Right lobe of liver (tissue), 6 donors: Measurements from ENCODE around the gene NPAS2. TPM values are rescaled to one million over a fixed set of nuclear protein-coding genes. Genes with fewer than 3 reads are reported as not detected.

Source experiments
- ATAC-seq, 4 donors: fragments of 200-7000 bp; cut with Tn5 transposase; one replicate each; pipeline ENCODE4 v1.9.1; 2020; ENCODE audit warnings: mild to moderate bottlenecking in 4 of 4, moderate library complexity in 4 of 4
- DNase-seq, 3 donors: peaks; one replicate each; pipeline ENCODE4 v3.0.0-alpha.2; 2020
- H3K27ac ChIP-seq, 3 donors: fragments of 200-600 bp; one replicate each; pipeline ENCODE4 v1.8.0; 2022
- H3K27me3 ChIP-seq, 2 donors: fragments of 200-600 bp; one replicate each; pipeline ENCODE4 v1.8.0; 2022
- H3K36me3 ChIP-seq, 4 donors: fragments of 200-600 bp; sonication (generic) in 1 of 4; one replicate each; pipeline versions ENCODE4 v1.5.1 to v1.8.0; 2017 to 2022; ENCODE audit warnings: control low read depth in 1 of 4
- H3K4me1 ChIP-seq, 4 donors: fragments of 200-600 bp; sonication (generic) in 1 of 4; one replicate each; pipeline versions ENCODE4 v1.5.1 to v1.8.0; 2017 to 2022; ENCODE audit warnings: control low read depth in 1 of 4
- H3K4me3 ChIP-seq, 3 donors: fragments of 200-600 bp; one replicate each; pipeline ENCODE4 v1.8.0; 2022
- H3K9me3 ChIP-seq, 4 donors: fragments of 200-600 bp; sonication (generic) in 1 of 4; one replicate each; pipeline versions ENCODE4 v1.5.1 to v1.8.0; 2017 to 2022; ENCODE audit warnings: control low read depth in 1 of 4
- CTCF ChIP-seq, 4 donors: fragments of 200-600 bp in 3 of 4; fragments of 450-650 bp in 1 of 4; IDR thresholded peaks; one replicate each; pipeline versions ENCODE4 v1.5.1 to v1.8.0; 2016 to 2022; ENCODE audit warnings: antibody characterized with exemption in 4 of 4, mild to moderate bottlenecking in 2 of 4
- POLR2A ChIP-seq: fragments of 450-650 bp; IDR thresholded peaks from one replicate; pipeline ENCODE4 v1.6.1; 2017; ENCODE audit warnings: antibody characterized with exemption, mild to moderate bottlenecking
- WGBS: methylation state at CpG from one replicate; pipeline ENCODE4 v1.1.6; 2018; ENCODE audit warnings: low coverage, low lambda C conversion rate; ENCODE audit not compliant: insufficient coverage; ENCODE audit errors: missing lambda C conversion rate; 5-methylcytosine and 5-hydroxymethylcytosine counted together
- intact Hi-C, 2 donors: fragments of 100-400 bp; cut with DNase I; formaldehyde crosslinking; loops; one replicate each; pipeline versions ENCODE4 v1.11.2 to v1.14.1; 2022
- total RNA-seq, 6 experiments: library from RNA; depleted of rRNA in 2 of 6; stranded (reverse); fragments of >200 nt in 2 of 6; fragmentation: NEBNext Ultra II Directional in 3 of 6; extraction: Animal tissue kit (Norgen Biotek cat#: 25700) in 3 of 6; gene quantifications; one replicate each; pipeline versions ENCODE4 v1.1.0 to v1.2.4, GENCODE V29; 2016 to 2023
- donor health status: DM: no; HTN: yes; CAD: no.
- donor health status: DM: no; HTN: no; CAD: no.
- donor health status: DM: no; HTN: no; CAD: no.
- donor health status: DM: no; HTN: yes; CAD: no.
- donor health status: DM: no; HTN: yes; CAD: no.

The NPAS2 gene
- total RNA-seq, 6 experiments from 2014 or later: 8.8 to 33.3 (median 24.5) TPM

DNA sequence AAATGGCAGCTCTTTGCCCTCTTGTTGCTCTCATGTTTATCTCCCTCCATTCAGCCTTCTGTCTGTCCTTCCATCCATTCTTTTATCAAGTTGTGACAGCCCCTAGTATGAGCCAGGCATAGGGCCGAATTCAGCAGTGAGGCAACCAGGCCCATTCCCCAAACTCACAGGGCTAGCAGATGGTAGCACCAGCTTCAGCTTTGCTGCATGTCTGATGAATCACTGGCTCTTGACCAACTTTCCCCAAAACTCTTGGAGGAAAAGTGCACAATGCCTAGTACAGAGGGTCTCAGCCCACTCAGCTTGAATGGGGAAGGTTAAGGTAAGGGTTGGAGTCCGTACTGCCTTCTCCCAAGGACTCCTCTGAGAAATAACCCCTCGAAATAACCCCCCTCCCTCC is 35.7 kb downstream of the NPAS2 start:
- TF ChIP-seq POLR2A: no peak
- TF ChIP-seq CTCF (IDR thresholded peaks at IDR 0.05): no peak
- Histone ChIP-seq H3K9me3 (no peaks in the 10 kb centered on the region), H3K27me3 (no peaks in the 10 kb centered on the region), H3K36me3 (no peaks in the 10 kb centered on the region), H3K27ac (no peak overlapping the region), H3K4me1 (peaks cover 0 to 4% (median 0%) of the 10 kb centered on the region in 4 donors), H3K4me3 (no peak overlapping the region)
- no peak for DNase-seq
- no peak for ATAC-seq
- WGBS: 81% methylated on average over 3 of the region's 3 CpGs
- intact Hi-C loops: no loop called here

DNA sequence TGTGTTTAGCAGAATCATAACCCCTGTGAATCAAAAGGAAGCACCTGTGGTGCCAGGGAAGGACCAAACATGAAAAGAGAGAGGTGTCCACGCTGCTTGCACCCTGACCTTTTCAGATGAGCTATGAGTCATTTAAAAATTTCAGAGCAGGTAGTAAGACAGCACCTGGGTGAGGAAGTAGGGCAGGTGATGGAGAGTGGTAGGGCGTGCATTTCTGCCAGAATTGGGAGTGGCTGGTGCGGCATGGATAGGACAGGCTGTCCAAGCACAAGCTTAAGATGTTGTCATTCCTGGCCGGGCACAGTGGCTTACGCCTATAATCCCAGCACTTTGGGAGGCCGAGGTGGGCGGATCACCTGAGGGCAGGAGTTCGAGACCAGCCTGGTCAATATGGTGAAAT is 36.8 kb downstream of the NPAS2 start:
- 68% methylated on average over 4 of the region's 8 CpGs for WGBS
- Histone ChIP-seq H3K4me3 (no peak overlapping the region), H3K27ac (no peak overlapping the region), H3K27me3 (no peaks in the 10 kb centered on the region), H3K9me3 (no peaks in the 10 kb centered on the region), H3K4me1 (peaks cover 0 to 11% (median 2%) of the 10 kb centered on the region in 4 donors), H3K36me3 (no peaks in the 10 kb centered on the region)
- intact Hi-C loops: no loop called here
- no peak for TF ChIP-seq CTCF (IDR thresholded peaks at IDR 0.05)
- no peak for TF ChIP-seq POLR2A
- ATAC-seq: no peak
- DNase-seq: no peak

GRCh38 chr2:100857341-100857740 is 37.4 kb downstream of the NPAS2 start:
- DNase-seq (no peak), ATAC-seq (no peak)
- Histone ChIP-seq H3K27me3 (no peaks in the 10 kb centered on the region), H3K4me1 (peaks cover 0 to 18% (median 5%) of the 10 kb centered on the region in 4 donors), H3K27ac (no peak overlapping the region), H3K9me3 (no peaks in the 10 kb centered on the region), H3K36me3 (no peaks in the 10 kb centered on the region), H3K4me3 (no peak overlapping the region)
- TF ChIP-seq CTCF (IDR thresholded peaks at IDR 0.05) (no peak), POLR2A (no peak)
- WGBS: 60% methylated on average over 6 of the region's 6 CpGs
- intact Hi-C loops: no loop called here

- H3K4me1 ChIP-seq: peaks cover 0 to 20% (median 5%) of the 10 kb centered on the region in 4 donors
- no peak for ATAC-seq
- no peak overlapping the region for H3K27ac ChIP-seq
- no peak for DNase-seq
- no peaks in the 10 kb centered on the region for H3K9me3 ChIP-seq
- no peak overlapping the region for H3K4me3 ChIP-seq
- H3K36me3 ChIP-seq: no peaks in the 10 kb centered on the region
- intact Hi-C loops: no loop called here
- no peaks in the 10 kb centered on the region for H3K27me3 ChIP-seq
- 95% methylated on average over 3 of the region's 3 CpGs for WGBS
- no peak for TF ChIP-seq CTCF (IDR thresholded peaks at IDR 0.05)
Observed at GRCh38 chr2:100857915-100858314, 38.0 kb downstream of the NPAS2 start.

- no peaks in the 10 kb centered on the region for H3K36me3 ChIP-seq
- TF ChIP-seq POLR2A (no peak), CTCF (IDR thresholded peaks at IDR 0.05) (no peak)
- no peaks in the 10 kb centered on the region for H3K9me3 ChIP-seq
- ATAC-seq (no peak), DNase-seq (no peak)
- H3K27me3 ChIP-seq: no peaks in the 10 kb centered on the region
- H3K27ac ChIP-seq: no peak overlapping the region
- H3K4me1 ChIP-seq: peaks cover 0 to 19% (median 5%) of the 10 kb centered on the region in 4 donors
- 100% methylated on average over 2 of the region's 2 CpGs for WGBS
- intact Hi-C loops: no loop called here
- H3K4me3 ChIP-seq: no peak overlapping the region
Observed at GRCh38 chr2:100859902-100860301, 40.0 kb downstream of the NPAS2 start.
